Stimulated activated CD8-positive, alpha-beta memory T cell treated with anti-CD3 and anti-CD28 coated beads, Interleukin-15, amount 100 ng/mL, for 48 hours (primary cell): Measurements from ENCODE around the gene EXOSC1.
"Not testable (repeated sequence)": the region's sequence is repeated elsewhere in the genome, so short reads cannot be mapped to it uniquely, and the experiment has no call there.

ENCODE experiments used
- DNase-seq, 2 donors: peaks; one replicate each; pipeline ENCODE4 v3.0.0-alpha.2; 2020; ENCODE audit warnings: low read depth in 2 of 2

EXOSC1 gene

DNA sequence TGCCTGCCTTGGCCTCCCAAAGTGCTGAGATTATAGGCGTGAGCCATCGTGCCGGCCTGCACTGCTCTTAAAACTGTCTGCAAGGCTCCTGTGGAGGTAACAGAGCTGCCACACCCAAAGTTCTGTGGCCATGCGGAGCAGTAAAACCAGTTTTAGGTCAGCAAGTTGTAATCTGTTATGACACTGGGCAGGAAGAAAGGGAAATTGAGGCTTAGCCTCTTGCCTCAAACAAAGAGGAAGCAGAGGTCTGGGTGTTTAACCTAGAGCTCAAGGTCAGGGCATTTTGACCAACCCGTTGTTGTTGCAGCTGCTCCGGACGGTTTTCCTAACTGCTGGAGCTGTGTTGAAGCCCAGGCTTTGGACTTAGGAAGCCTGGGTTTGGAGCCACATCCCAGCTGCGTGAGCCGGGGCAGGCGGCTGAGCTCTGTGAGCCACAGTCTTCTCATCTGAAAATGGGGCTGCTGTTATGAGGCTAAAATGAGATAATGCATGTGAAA lies 37.3 kb downstream of the EXOSC1 start:
- no peak for DNase-seq

DNA sequence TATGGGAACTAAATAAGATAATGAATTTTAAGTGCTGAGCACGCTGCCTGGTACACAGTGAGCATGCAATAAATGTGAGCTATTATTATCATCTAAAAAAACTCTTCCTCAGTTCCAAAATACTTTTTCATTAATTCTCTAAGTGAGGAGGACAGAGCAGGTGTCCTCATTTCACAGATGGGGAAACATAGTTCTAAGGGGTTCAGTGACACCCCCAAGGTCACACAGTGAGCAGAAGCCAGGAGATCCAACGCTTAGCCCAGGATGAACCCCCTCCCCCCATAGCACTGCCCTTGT lies 37.9 kb downstream of the EXOSC1 start:
- no peak for DNase-seq

- DNase-seq, result no peak
These were observed 38.4 kb downstream of the EXOSC1 start for GRCh38 chr10:97407211-97407951.

GRCh38 chr10:97406483-97406882 lies 39.3 kb downstream of the EXOSC1 start:
- not testable (repeated sequence) for DNase-seq

GRCh38 chr10:97406064-97406463 lies 39.7 kb downstream of the EXOSC1 start:
- DNase-seq, result no peak

DNA sequence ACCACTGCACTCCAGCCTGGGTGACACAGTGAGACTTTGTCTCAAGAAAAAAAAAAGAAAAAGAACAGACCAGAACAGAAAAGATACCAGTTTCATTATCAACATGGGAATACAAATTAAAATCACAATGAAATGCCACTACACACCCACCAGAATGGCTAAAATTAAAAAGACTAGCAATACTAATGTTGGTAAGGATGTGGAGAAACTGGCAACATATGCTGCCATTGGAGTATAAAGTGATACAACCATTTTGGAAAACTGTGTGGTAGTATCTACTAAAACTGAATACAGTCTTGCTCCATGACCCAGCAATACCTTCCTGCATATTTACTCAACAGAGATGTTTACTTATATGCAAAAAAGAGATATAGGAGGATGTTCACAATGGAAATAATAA lies 41.8 kb downstream of the EXOSC1 start:
- no peak for DNase-seq

- no peak for DNase-seq
These were observed 44.3 kb downstream of the EXOSC1 start for GRCh38 chr10:97401455-97401919.

- peak; percentile 70 to 71 for DNase-seq
These were observed 44.9 kb downstream of the EXOSC1 start, which contains the start of gene RRP12 for GRCh38 chr10:97400665-97401454. Gene RRP12 (minus strand): TSS chr10:97401340. CDS start chr10:97401231, 109 bp downstream.

GRCh38 chr10:97399843-97400545 lies 45.8 kb downstream of the EXOSC1 start:
- no peak for DNase-seq

GRCh38 chr10:97396056-97396455 lies 49.8 kb downstream of the EXOSC1 start:
- DNase-seq, result no peak

- no peak for DNase-seq
These were observed 52.7 kb downstream of the EXOSC1 start for GRCh38 chr10:97393034-97393573.

- no peak for DNase-seq
These were observed 55.7 kb downstream of the EXOSC1 start for GRCh38 chr10:97390091-97390490.

DNA sequence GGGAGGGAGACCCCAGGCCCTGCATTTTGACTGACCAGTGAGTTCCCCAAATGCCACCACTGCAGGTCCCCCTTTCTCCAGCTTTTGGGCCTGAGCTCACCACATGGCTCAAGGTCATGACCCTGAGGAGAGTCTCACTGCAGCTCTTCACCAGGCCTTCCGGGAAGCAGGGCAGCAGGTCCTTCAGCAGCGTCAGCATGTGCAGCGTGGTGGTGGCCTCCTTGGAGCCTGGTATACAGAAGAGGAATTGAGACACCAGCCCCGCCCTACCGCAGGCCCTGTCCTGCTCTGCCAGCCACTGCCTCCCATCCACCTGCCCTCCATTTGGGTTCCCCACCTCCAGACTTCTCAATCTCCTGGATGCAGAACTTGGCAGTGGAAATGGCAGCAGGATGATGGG lies 57.7 kb downstream of the EXOSC1 start:
- no peak for DNase-seq
